ENCODE results near the gene PCDHGA8.

DNA sequence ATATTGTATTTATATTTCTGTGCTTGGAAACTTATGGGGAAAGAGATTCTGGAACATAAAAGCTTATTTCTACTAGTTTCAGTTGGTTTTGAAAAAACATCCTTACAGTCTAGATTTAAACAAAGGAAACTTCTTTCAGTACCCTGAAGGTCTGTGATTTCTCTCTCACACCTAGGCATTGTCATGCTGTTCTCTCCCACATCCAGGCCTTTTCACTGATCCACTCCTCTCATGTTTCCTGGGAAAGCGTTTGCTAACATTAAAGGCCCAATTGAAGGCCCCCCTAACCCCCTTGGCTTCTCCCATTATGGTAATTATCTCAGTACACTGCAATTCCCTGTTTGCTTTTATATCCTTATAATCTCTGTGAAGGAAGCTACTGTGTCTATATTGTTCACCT is 49.7 kb upstream of the PCDHGA8 start:
- TF ChIP-seq CTCF (IDR thresholded peaks at IDR 0.05; ENCODE audit: low read depth, low read length, poor library complexity, severe bottlenecking) (no peak), EZH2phosphoT487 (IDR thresholded peaks at IDR 0.05; ENCODE audit: borderline replicate concordance, low read length) (no peak)

All from DOHH2 (cell line).